NCI-H187 (cell line): ENCODE measurements around the gene PPP1R1C.
"Not testable (repeated sequence)": the region's sequence is repeated elsewhere in the genome, so short reads cannot be mapped to it uniquely, and the experiment has no call there.

Source experiments
- DNase-seq, 2 experiments: peaks; one replicate each; lab custom pipeline; 2025; lab: John Stamatoyannopoulos, UW

The PPP1R1C gene

GRCh38 chr2:181985632-181986205 is at the start of gene PPP1R1C:
Gene PPP1R1C, plus strand, starts transcription at chr2:181985853. Its CDS starts 258 bp downstream, at chr2:181986111.
- DNase-seq, result no peak

GRCh38 chr2:181937473-181937872 is 48.2 kb upstream of the PPP1R1C start:
- no peak for DNase-seq

- no peak for DNase-seq
Measured at GRCh38 chr2:181943411-181944124, 42.1 kb upstream of the PPP1R1C start.

GRCh38 chr2:181944164-181944913 is 41.3 kb upstream of the PPP1R1C start:
- DNase-seq, result no peak

- DNase-seq, result no peak
Measured at GRCh38 chr2:181944914-181945291, 40.8 kb upstream of the PPP1R1C start.

- DNase-seq, result no peak
Measured at GRCh38 chr2:181946444-181947127, 39.1 kb upstream of the PPP1R1C start.

GRCh38 chr2:181947273-181947672 is 38.4 kb upstream of the PPP1R1C start:
- DNase-seq, result no peak

GRCh38 chr2:181948227-181948626 is 37.4 kb upstream of the PPP1R1C start:
- DNase-seq, result no peak

GRCh38 chr2:181949047-181949446 is 36.6 kb upstream of the PPP1R1C start:
- DNase-seq, result no peak

GRCh38 chr2:181952404-181953226 is 33.0 kb upstream of the PPP1R1C start:
- no peak for DNase-seq

- DNase-seq, result no peak
Measured at GRCh38 chr2:181953881-181954537, 31.6 kb upstream of the PPP1R1C start.

GRCh38 chr2:181954538-181954883 is 31.1 kb upstream of the PPP1R1C start:
- no peak for DNase-seq

- DNase-seq, result no peak
Measured at GRCh38 chr2:181955010-181955409, 30.6 kb upstream of the PPP1R1C start.

- not testable (repeated sequence) for DNase-seq
Measured at GRCh38 chr2:181955866-181956265, 29.8 kb upstream of the PPP1R1C start.

GRCh38 chr2:181957668-181958067 is 28.0 kb upstream of the PPP1R1C start:
- DNase-seq, result no peak

- no peak for DNase-seq
Measured at GRCh38 chr2:181958726-181959125, 26.9 kb upstream of the PPP1R1C start.

GRCh38 chr2:181959508-181959907 is 26.1 kb upstream of the PPP1R1C start:
- DNase-seq, result no peak

GRCh38 chr2:181961167-181961566 is 24.5 kb upstream of the PPP1R1C start:
- DNase-seq, result not testable (repeated sequence)

- DNase-seq, result no peak
Measured at GRCh38 chr2:181962142-181962541, 23.5 kb upstream of the PPP1R1C start.

GRCh38 chr2:181970160-181970794 is 15.4 kb upstream of the PPP1R1C start:
- DNase-seq, result no peak

- DNase-seq, result no peak
Measured at GRCh38 chr2:181971032-181971431, 14.6 kb upstream of the PPP1R1C start.
